K562 (cell line): ENCODE results near the gene DPM2.

Experiments
- BRCA1 ChIP-seq, 2 experiments: fragments of 450-650 bp in 1 of 2; sonication (generic) in 1 of 2; formaldehyde crosslinking in 1 of 2; IDR thresholded peaks; 2 replicates each; pipeline versions ENCODE4 v1.5.0 to v1.6.1; 2017 to 2020; ENCODE audit warnings: mild to moderate bottlenecking in 1 of 2, missing genetic modification reagents in 1 of 2
- CBX3 ChIP-seq, 2 experiments: IDR thresholded peaks; 1 replicate in 1 of 2; 2 replicates in 1 of 2; pipeline ENCODE4 v1.6.1; 2012; ENCODE audit warnings: inconsistent platforms in 2 of 2, low read length in 2 of 2, borderline replicate concordance in 1 of 2, control low read depth in 1 of 2
- FOXM1 ChIP-seq, 2 experiments: fragments of 450-650 bp in 1 of 2; sonication (generic) in 1 of 2; formaldehyde crosslinking in 1 of 2; IDR thresholded peaks; 2 replicates each; pipeline versions ENCODE4 v1.6.1 to v1.9.0; 2017 to 2022; ENCODE audit warnings: low read depth in 2 of 2, mild to moderate bottlenecking in 2 of 2, missing genetic modification reagents in 1 of 2, moderate library complexity in 1 of 2
- HNRNPH1 ChIP-seq: fragments of 200-400 bp; formaldehyde crosslinking; optimal IDR thresholded peaks from 2 replicates; pipeline ENCODE3; 2017; ENCODE audit warnings: low read depth, mild to moderate bottlenecking, low read length, moderate library complexity
- JUND ChIP-seq, 2 experiments: IDR thresholded peaks; 2 replicates in 1 of 2; 3 replicates in 1 of 2; pipeline ENCODE4 v1.6.1; 2011; ENCODE audit warnings: borderline replicate concordance in 2 of 2, low read depth in 2 of 2, low read length in 2 of 2, improper control_type of control experiment in 1 of 2, missing biosample characterization in 1 of 2, missing genetic modification characterization in 1 of 2, missing genetic modification reagents in 1 of 2
- POLR2A ChIP-seq: fragments of 450-650 bp; conservative IDR thresholded peaks from 2 replicates; pipeline ENCODE4 v1.6.1; 2016
- TF ChIP-seq, protein P1 (sequence below): sonication (generic); formaldehyde crosslinking; IDR thresholded peaks from 2 replicates; pipeline ENCODE4 v1.9.0; 2022; ENCODE audit warnings: mild to moderate bottlenecking, missing genetic modification reagents
- TF ChIP-seq, protein P2 (sequence below): sonication (generic); formaldehyde crosslinking; IDR thresholded peaks from 2 replicates; pipeline ENCODE4 v1.8.0; 2022; ENCODE audit warnings: mild to moderate bottlenecking, missing genetic modification reagents
- TF ChIP-seq, protein P3 (sequence below), 3 experiments: IDR thresholded peaks in 2 of 3; conservative IDR thresholded peaks in 1 of 3; 2 replicates each; pipeline ENCODE4 v1.5.1; 2011 to 2012; ENCODE audit warnings: low read length in 3 of 3, mild to moderate bottlenecking in 3 of 3, control low read depth in 2 of 3, improper control_type of control experiment in 1 of 3, inconsistent platforms in 1 of 3, low read depth in 1 of 3, mixed read lengths in 1 of 3, moderate library complexity in 1 of 3; ENCODE audit not compliant: insufficient read depth in 2 of 3
- TF ChIP-seq, protein P4 (sequence below): sonication (generic); formaldehyde crosslinking; IDR thresholded peaks from 2 replicates; pipeline ENCODE4 v1.8.0; 2022; ENCODE audit warnings: missing genetic modification reagents, mild to moderate bottlenecking, moderate library complexity, borderline replicate concordance
- TF ChIP-seq, protein P5 (sequence below): fragments of 150-350 bp; conservative IDR thresholded peaks from 2 replicates; pipeline ENCODE4 v1.6.1; 2014; ENCODE audit warnings: low read length

DNA sequence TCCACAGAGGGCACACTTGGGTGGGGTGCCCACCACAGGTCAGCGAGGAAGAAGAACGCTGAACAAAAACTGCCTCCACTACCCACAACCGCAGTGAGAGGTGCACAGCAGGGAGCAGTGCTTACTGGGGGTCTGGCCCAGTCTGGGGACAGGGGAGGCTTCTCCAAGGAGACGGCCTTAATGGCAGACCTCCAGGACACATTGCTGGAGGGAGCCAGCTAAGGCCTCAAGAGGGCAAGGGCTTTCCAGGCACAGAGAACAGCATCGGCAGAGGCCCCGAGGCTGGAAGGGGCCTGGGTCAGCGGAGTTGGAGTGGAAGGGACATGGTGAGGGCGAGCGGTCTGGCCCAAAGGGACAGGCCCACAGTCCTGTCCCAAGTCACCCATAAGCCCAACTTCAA, 8.3 kb upstream of the DPM2 start:
- TF ChIP-seq JUND (IDR thresholded peaks at IDR 0.05; ENCODE audit: borderline replicate concordance, low read depth, low read length) (no peak), JUND (tag; IDR thresholded peaks at IDR 0.05; ENCODE audit: borderline replicate concordance, low read depth, low read length) (no peak), CBX3 (IDR thresholded peaks at IDR 0.05; ENCODE audit: borderline replicate concordance in 1 of 2, low read length in 2 of 2) (no peak), FOXM1 (IDR thresholded peaks at IDR 0.05; ENCODE audit: low read depth) (no peak), FOXM1 (CRISPR knock-in tag; IDR thresholded peaks at IDR 0.05; ENCODE audit: low read depth) (no peak), POLR2A (no peak), HNRNPH1 (no peak), BRCA1 (IDR thresholded peaks at IDR 0.05) (no peak), BRCA1 (CRISPR knock-in tag; IDR thresholded peaks at IDR 0.05) (no peak)
- TF ChIP-seq, protein P1, sequence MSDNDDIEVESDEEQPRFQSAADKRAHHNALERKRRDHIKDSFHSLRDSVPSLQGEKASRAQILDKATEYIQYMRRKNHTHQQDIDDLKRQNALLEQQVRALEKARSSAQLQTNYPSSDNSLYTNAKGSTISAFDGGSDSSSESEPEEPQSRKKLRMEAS (CRISPR knock-in tag): no peak
- TF ChIP-seq, protein P2, sequence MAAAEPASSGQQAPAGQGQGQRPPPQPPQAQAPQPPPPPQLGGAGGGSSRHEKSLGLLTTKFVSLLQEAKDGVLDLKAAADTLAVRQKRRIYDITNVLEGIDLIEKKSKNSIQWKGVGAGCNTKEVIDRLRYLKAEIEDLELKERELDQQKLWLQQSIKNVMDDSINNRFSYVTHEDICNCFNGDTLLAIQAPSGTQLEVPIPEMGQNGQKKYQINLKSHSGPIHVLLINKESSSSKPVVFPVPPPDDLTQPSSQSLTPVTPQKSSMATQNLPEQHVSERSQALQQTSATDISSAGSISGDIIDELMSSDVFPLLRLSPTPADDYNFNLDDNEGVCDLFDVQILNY (CRISPR knock-in tag): no peak
- TF ChIP-seq, protein P3, sequence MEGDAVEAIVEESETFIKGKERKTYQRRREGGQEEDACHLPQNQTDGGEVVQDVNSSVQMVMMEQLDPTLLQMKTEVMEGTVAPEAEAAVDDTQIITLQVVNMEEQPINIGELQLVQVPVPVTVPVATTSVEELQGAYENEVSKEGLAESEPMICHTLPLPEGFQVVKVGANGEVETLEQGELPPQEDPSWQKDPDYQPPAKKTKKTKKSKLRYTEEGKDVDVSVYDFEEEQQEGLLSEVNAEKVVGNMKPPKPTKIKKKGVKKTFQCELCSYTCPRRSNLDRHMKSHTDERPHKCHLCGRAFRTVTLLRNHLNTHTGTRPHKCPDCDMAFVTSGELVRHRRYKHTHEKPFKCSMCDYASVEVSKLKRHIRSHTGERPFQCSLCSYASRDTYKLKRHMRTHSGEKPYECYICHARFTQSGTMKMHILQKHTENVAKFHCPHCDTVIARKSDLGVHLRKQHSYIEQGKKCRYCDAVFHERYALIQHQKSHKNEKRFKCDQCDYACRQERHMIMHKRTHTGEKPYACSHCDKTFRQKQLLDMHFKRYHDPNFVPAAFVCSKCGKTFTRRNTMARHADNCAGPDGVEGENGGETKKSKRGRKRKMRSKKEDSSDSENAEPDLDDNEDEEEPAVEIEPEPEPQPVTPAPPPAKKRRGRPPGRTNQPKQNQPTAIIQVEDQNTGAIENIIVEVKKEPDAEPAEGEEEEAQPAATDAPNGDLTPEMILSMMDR (IDR thresholded peaks at IDR 0.05 in 2 of 3, conservative IDR thresholded peaks at IDR 0.05 in 1 of 3; ENCODE audit: insufficient read depth in 2 of 3, low read depth in 1 of 3, low read length in 3 of 3): no peak
- TF ChIP-seq, protein P4, sequence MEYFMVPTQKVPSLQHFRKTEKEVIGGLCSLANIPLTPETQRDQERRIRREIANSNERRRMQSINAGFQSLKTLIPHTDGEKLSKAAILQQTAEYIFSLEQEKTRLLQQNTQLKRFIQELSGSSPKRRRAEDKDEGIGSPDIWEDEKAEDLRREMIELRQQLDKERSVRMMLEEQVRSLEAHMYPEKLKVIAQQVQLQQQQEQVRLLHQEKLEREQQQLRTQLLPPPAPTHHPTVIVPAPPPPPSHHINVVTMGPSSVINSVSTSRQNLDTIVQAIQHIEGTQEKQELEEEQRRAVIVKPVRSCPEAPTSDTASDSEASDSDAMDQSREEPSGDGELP (CRISPR knock-in tag): no peak
- TF ChIP-seq, protein P5, sequence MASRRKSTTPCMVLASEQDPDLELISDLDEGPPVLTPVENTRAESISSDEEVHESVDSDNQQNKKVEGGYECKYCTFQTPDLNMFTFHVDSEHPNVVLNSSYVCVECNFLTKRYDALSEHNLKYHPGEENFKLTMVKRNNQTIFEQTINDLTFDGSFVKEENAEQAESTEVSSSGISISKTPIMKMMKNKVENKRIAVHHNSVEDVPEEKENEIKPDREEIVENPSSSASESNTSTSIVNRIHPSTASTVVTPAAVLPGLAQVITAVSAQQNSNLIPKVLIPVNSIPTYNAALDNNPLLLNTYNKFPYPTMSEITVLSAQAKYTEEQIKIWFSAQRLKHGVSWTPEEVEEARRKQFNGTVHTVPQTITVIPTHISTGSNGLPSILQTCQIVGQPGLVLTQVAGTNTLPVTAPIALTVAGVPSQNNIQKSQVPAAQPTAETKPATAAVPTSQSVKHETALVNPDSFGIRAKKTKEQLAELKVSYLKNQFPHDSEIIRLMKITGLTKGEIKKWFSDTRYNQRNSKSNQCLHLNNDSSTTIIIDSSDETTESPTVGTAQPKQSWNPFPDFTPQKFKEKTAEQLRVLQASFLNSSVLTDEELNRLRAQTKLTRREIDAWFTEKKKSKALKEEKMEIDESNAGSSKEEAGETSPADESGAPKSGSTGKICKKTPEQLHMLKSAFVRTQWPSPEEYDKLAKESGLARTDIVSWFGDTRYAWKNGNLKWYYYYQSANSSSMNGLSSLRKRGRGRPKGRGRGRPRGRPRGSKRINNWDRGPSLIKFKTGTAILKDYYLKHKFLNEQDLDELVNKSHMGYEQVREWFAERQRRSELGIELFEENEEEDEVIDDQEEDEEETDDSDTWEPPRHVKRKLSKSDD: no peak
